Adrenal gland (tissue), 12 donors: Measurements from ENCODE around the gene ARL15. TPM values are rescaled to one million over a fixed set of nuclear protein-coding genes. Genes with fewer than 3 reads are reported as not detected.

Experiments used
- DNase-seq, 7 donors: peaks; one replicate each; pipeline ENCODE4 v3.0.0-alpha.2; 2019 to 2020
- H3K27ac ChIP-seq, 5 donors: fragments of 200-600 bp; sonication (generic) in 4 of 5; 1 replicate in 3 of 5; 2 replicates in 2 of 5; pipeline versions ENCODE4 v1.5.1 to v1.8.0; 2016 to 2020; ENCODE audit warnings: mild to moderate bottlenecking in 1 of 5
- H3K27me3 ChIP-seq: fragments of 200-600 bp; 2 replicates; pipeline ENCODE4 v1.8.0; 2021
- H3K36me3 ChIP-seq, 2 donors: fragments of 200-600 bp; replicated peaks in 1 of 2; 1 replicate in 1 of 2; 2 replicates in 1 of 2; pipeline versions ENCODE4 v1.5.1 to v1.8.0; 2018 to 2022
- H3K4me1 ChIP-seq, 2 donors: fragments of 200-600 bp; replicated peaks in 1 of 2; 1 replicate in 1 of 2; 2 replicates in 1 of 2; pipeline versions ENCODE4 v1.5.1 to v1.8.0; 2018 to 2021
- H3K4me3 ChIP-seq, 4 donors: fragments of 200-600 bp; sonication (generic) in 3 of 4; one replicate each; pipeline ENCODE4 v1.5.1; 2016 to 2018
- H3K9me3 ChIP-seq, 3 donors: fragments of 200-600 bp; sonication (generic) in 1 of 3; replicated peaks in 1 of 3; 1 replicate in 2 of 3; 2 replicates in 1 of 3; pipeline versions ENCODE4 v1.5.1 to v1.8.0; 2016 to 2021
- POLR2A ChIP-seq, 2 donors: fragments of 450-650 bp; IDR thresholded peaks; one replicate each; pipeline ENCODE4 v1.6.1; 2017; ENCODE audit warnings: antibody characterized with exemption in 2 of 2, mild to moderate bottlenecking in 2 of 2, moderate library complexity in 1 of 2
- WGBS, 4 donors: extraction: QIAGEN DNeasy Blood & Tissue Kit in 2 of 4; methylation state at CpG; one replicate each; pipeline versions ENCODE4 v1.1.5 to v1.1.7; 2013 to 2017; 5-methylcytosine and 5-hydroxymethylcytosine counted together
- intact Hi-C, 2 donors: fragments of 100-400 bp; cut with DNase I; formaldehyde crosslinking; loops; one replicate each; pipeline versions ENCODE4 v1.14.1 to v1.15.0; 2022 to 2023
- polyA plus RNA-seq, 3 donors: library from polyadenylated mRNA; stranded (reverse); fragments of 200-250 nt in 2 of 3; fragments of 350-450 nt in 1 of 3; fragmentation: Illumina TruSeq in 1 of 3; extraction: RNeasy Lipid Tissue Mini Kit (QIAGEN cat#74804) in 1 of 3; gene quantifications; one replicate each; pipeline ENCODE4 v1.2.3, GENCODE V29; 2013 to 2014
- total RNA-seq, 9 donors: library from RNA; depleted of rRNA in 4 of 9; stranded (reverse); fragments of >200 nt in 4 of 9; fragments of 120-200 nt in 1 of 9; fragmentation: NEBNext Ultra II Directional in 1 of 9; extraction: Animal tissue kit (Norgen Biotek cat#: 25700) in 1 of 9; gene quantifications; one replicate each; pipeline versions ENCODE4 v1.1.0 to v1.2.4, GENCODE V29; 2013 to 2023
- TF ChIP-seq, protein P1 (sequence below), 6 experiments: fragments of 450-650 bp in 4 of 6; fragments of 200-600 bp in 2 of 6; sonication (generic) in 1 of 6; IDR thresholded peaks; 1 replicate in 5 of 6; 2 replicates in 1 of 6; pipeline versions ENCODE4 v1.5.1 to v1.8.0; 2016 to 2021; ENCODE audit warnings: antibody characterized with exemption in 6 of 6, mild to moderate bottlenecking in 2 of 6, moderate library complexity in 1 of 6
- donor health status: healthy with polysubstance abuse.
- donor health status: Bipolar disorder and iron deficiency.
- donor health status: DM: yes; HTN: yes; CAD: no.
- donor health status: DM: no; HTN: no; CAD: no.
- donor health status: DM: no; HTN: no; CAD: no.
- donor health status: DM: yes; HTN: yes; CAD: no.

The ARL15 gene
- total and polyA plus RNA-seq, 12 donors, result 12.1 to 85.6 (median 38.9) TPM

DNA sequence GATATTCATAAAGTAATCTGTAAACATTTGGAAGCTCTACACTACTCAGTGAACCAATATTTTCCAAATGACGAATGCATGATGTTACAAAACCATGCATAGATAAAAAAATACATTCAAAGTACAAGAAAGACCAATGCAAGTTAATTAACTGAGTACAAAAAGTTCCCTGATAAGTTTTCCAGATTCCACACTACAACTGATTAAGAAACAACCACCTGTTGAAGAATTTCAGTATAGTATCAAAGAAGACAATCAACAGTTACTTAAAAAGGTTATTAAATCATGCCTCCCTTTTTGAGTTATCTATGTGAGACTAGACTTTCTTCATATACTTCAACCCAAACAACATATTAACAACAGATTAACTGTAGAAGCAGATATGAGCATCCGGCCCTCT lies 192.4 kb downstream of the ARL15 start:
- DNase-seq, result no peak
- Histone ChIP-seq H3K9me3 (no peaks in the 10 kb centered on the region), H3K36me3 (no peaks in the 10 kb centered on the region), H3K27ac (no peak overlapping the region), H3K27me3 (no peaks in the 10 kb centered on the region), H3K4me3 (no peak overlapping the region), H3K4me1 (no peaks in the 10 kb centered on the region)
- TF ChIP-seq, protein P1, sequence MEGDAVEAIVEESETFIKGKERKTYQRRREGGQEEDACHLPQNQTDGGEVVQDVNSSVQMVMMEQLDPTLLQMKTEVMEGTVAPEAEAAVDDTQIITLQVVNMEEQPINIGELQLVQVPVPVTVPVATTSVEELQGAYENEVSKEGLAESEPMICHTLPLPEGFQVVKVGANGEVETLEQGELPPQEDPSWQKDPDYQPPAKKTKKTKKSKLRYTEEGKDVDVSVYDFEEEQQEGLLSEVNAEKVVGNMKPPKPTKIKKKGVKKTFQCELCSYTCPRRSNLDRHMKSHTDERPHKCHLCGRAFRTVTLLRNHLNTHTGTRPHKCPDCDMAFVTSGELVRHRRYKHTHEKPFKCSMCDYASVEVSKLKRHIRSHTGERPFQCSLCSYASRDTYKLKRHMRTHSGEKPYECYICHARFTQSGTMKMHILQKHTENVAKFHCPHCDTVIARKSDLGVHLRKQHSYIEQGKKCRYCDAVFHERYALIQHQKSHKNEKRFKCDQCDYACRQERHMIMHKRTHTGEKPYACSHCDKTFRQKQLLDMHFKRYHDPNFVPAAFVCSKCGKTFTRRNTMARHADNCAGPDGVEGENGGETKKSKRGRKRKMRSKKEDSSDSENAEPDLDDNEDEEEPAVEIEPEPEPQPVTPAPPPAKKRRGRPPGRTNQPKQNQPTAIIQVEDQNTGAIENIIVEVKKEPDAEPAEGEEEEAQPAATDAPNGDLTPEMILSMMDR (IDR thresholded peaks at IDR 0.05), result no peak
- no peak for TF ChIP-seq POLR2A (IDR thresholded peaks at IDR 0.05)
- WGBS, 4 donors, result 87 to 98% (median 95%) methylated on average over 2 of the region's 2 CpGs
- intact Hi-C loops, result no loop called here

DNA sequence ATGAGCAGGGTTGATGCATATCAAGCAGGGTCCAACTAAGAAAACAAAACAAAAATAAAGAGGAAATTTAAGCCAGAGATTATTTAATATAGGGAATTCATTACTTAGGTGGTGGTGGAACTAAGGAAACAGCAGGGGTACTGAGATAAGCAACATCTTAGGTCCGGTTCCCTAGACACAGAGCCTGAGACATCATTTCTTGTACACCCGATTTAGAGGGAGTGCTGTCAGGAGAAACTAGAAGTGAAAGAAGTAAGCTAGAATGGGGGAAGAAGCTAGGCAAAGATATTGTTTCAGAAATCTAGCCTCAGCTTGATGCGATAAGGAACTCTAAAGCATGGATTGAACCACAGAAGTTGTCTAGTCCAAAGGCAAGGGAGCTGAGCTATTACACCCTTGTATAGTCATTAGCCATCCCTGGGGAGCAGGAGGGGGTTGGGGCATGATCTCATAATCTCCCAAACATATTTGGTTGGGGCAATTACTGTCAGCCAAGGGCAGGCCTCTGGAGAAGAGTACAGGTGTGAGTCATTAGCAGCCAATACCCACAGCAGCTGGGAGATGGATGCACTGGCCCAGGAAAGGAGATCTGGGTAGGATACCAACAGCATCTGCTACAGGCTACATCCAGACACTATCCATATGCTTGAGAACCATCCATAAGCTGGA lies 194.5 kb downstream of the ARL15 start:
- H3K4me3 ChIP-seq, result no peak overlapping the region
- H3K4me1 ChIP-seq, result no peaks in the 10 kb centered on the region
- H3K27ac ChIP-seq, result no peak overlapping the region
- no peaks in the 10 kb centered on the region for H3K9me3 ChIP-seq
- 82 to 94% (median 84%) methylated on average over 3 of the region's 3 CpGs for WGBS, 4 donors
- intact Hi-C loops, result no loop called here
- DNase-seq, result no peak
- H3K27me3 ChIP-seq, result no peaks in the 10 kb centered on the region
- TF ChIP-seq POLR2A (IDR thresholded peaks at IDR 0.05), result no peak
- TF ChIP-seq, protein P1 (IDR thresholded peaks at IDR 0.05), result no peak
- H3K36me3 ChIP-seq, result no peaks in the 10 kb centered on the region

DNA sequence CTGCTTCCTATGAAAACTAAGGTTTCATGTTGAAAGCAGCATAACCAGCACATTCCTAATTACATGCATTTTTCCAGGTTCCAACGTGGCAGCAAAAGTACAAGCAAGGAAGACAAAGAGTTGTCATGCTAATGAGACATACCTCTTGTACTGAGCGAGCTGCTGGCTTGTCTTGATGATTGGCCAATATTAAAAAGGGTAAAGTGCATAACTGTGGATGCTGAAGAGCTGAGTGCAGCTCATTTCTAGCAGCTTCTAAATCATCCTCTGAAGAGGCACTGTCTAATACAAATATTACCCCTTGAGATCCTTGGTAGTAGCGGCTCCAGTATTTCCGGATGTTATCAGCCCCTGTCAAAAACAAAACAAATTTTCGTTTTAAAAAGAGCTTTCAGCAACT lies 197.3 kb downstream of the ARL15 start:
- H3K27ac ChIP-seq, result no peak overlapping the region
- H3K4me3 ChIP-seq, result no peak overlapping the region
- 54 to 71% (median 60%) methylated on average over 5 of the region's 5 CpGs for WGBS, 4 donors
- H3K4me1 ChIP-seq, result no peaks in the 10 kb centered on the region
- no peak for TF ChIP-seq POLR2A (IDR thresholded peaks at IDR 0.05)
- TF ChIP-seq, protein P1 (IDR thresholded peaks at IDR 0.05), result no peak
- DNase-seq, result no peak
- no peaks in the 10 kb centered on the region for H3K36me3 ChIP-seq
- H3K9me3 ChIP-seq, result no peaks in the 10 kb centered on the region
- H3K27me3 ChIP-seq, result no peaks in the 10 kb centered on the region
- intact Hi-C loops, result no loop called here

DNA sequence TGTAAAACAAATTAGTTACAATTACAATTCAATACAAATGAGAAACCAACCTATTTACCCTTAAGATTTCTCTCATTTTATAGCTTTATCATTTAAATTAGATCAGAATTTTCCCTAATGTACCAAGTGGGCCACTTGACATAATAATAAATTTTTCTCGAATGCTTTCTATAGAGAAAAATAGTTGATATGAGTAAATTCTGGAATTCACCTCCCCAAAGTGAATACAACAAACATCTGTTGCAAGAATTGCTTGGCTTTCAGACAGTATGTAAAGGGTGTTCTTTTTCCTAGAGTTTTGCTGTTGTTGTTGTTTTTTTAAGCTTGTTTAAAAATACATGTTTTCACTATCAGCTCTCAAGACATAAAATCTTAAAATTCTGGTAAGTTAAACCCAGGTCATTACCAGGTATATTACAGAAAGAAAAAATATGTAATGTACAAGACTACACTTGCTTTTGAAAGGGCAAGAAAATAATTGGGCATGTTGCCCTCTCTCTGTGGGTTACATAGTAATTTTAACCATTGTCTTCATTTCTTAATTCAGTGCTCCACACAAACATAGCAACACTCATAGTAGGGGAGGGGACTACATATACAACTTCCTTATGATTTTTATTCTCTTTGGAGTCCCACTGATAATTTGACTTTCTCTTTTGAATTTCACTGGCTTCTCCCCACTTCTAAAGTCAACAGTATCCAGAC lies 200.6 kb downstream of the ARL15 start:
- H3K4me1 ChIP-seq, result no peaks in the 10 kb centered on the region
- DNase-seq, result no peak
- H3K27me3 ChIP-seq, result no peaks in the 10 kb centered on the region
- no peak overlapping the region for H3K4me3 ChIP-seq
- H3K27ac ChIP-seq, result no peak overlapping the region
- no peaks in the 10 kb centered on the region for H3K9me3 ChIP-seq
- no peak for TF ChIP-seq POLR2A (IDR thresholded peaks at IDR 0.05)
- TF ChIP-seq, protein P1 (IDR thresholded peaks at IDR 0.05), result no peak
- 84 to 97% (median 94%) methylated on average over 1 of the region's 1 CpG for WGBS, 4 donors
- intact Hi-C loops, result no loop called here
- H3K36me3 ChIP-seq, result no peaks in the 10 kb centered on the region
